ENCODE measurements around the gene GRK4. TPM values are rescaled to one million over a fixed set of nuclear protein-coding genes. Genes with fewer than 3 reads are reported as not detected.
"Not testable (repeated sequence)": the region's sequence is repeated elsewhere in the genome, so short reads cannot be mapped to it uniquely, and the experiment has no call there.

The GRK4 gene
- 3.7 TPM in 2 replicates for polyA plus RNA-seq (2011; rRNA removed)
- polyA minus RNA-seq (2011; rRNA and poly(A)+ RNA removed): 2.2 and 2.5 TPM in 2 replicates

GRCh38 chr4:2963175-2963965, at the start of gene GRK4, which contains the start of gene NOP14:
GRK4 (plus strand) TSS chr4:2963571; CDS start chr4:2964071, 500 bp downstream.
NOP14 (minus strand) TSS chr4:2963406; CDS start chr4:2963319, 87 bp downstream.
- Histone ChIP-seq H3K9me3 (ENCODE audit: control insufficient read depth, insufficient read depth, low read length) (no peaks in the 10 kb centered on the region), H3K27me3 (ENCODE audit: control insufficient read depth, insufficient read depth, low read length) (no peaks in the 10 kb centered on the region), H3K4me3 (ENCODE audit: low read depth, low read length) (peak within 1 kb of the TSS; percentile 96), H3K27ac (ENCODE audit: low read depth, low read length) (peak within 1 kb of the TSS; percentile 70)
- DNase-seq (ENCODE audit: low read depth, low spot score): peak; percentile 97
- peak; percentile 26; the same call in 1 of the 2 replicates for TF ChIP-seq CTCF (IDR thresholded peaks at IDR 0.05; ENCODE audit: low read depth, low read length)
- ChIA-PET CTCF (interaction anchor here (1.1 to 1.3 kb wide), 3 partner anchors 10 to 75 kb away, joined by 3 to 6 read pairs (median 4); no protein-coding TSS in a partner anchor), POLR2A (interaction anchor here (0.6 to 1.7 kb wide), 6 partner anchors 10 to 204 kb away, joined by 3 to 6 read pairs (median 3); no protein-coding TSS in a partner anchor)

- DNase-seq (ENCODE audit: low read depth, low spot score): no peak
- no peak for TF ChIP-seq CTCF (IDR thresholded peaks at IDR 0.05; ENCODE audit: low read depth, low read length)
- H3K27me3 ChIP-seq (ENCODE audit: control insufficient read depth, insufficient read depth, low read length): no peaks in the 10 kb centered on the region
- H3K4me3 ChIP-seq (ENCODE audit: low read depth, low read length): no peak overlapping the region
- ChIA-PET CTCF (no interaction called here), POLR2A (no interaction called here)
- H3K9me3 ChIP-seq (ENCODE audit: control insufficient read depth, insufficient read depth, low read length): peaks cover 3% of the 10 kb centered on the region; the same call in 1 of the 2 replicates
- H3K27ac ChIP-seq (ENCODE audit: low read depth, low read length): no peak overlapping the region
Observed at GRCh38 chr4:2914256-2915126, 48.9 kb upstream of the GRK4 start.

GRCh38 chr4:2915789-2916188, 47.6 kb upstream of the GRK4 start:
- H3K4me3 ChIP-seq (ENCODE audit: low read depth, low read length): no peak overlapping the region
- no peak overlapping the region for H3K27ac ChIP-seq (ENCODE audit: low read depth, low read length)
- no peak for DNase-seq (ENCODE audit: low read depth, low spot score)
- no peak for TF ChIP-seq CTCF (IDR thresholded peaks at IDR 0.05; ENCODE audit: low read depth, low read length)
- CTCF ChIA-PET: no interaction called here
- POLR2A ChIA-PET: no interaction called here
- H3K27me3 ChIP-seq (ENCODE audit: control insufficient read depth, insufficient read depth, low read length): no peaks in the 10 kb centered on the region
- peaks cover 3% of the 10 kb centered on the region; the same call in 1 of the 2 replicates for H3K9me3 ChIP-seq (ENCODE audit: control insufficient read depth, insufficient read depth, low read length)

GRCh38 chr4:2916696-2917095, 46.7 kb upstream of the GRK4 start:
- H3K4me3 ChIP-seq (ENCODE audit: low read depth, low read length); DNase-seq (ENCODE audit: low read depth, low spot score); H3K27me3 ChIP-seq (ENCODE audit: control insufficient read depth, insufficient read depth, low read length); CTCF ChIA-PET; H3K27ac ChIP-seq (ENCODE audit: low read depth, low read length); H3K9me3 ChIP-seq (ENCODE audit: control insufficient read depth, insufficient read depth, low read length): not testable (repeated sequence)
- POLR2A ChIA-PET: interaction anchor here (0.6 kb wide), 1 partner anchor 157 kb away, joined by 4 read pairs; no protein-coding TSS in a partner anchor

GRCh38 chr4:2918300-2918699, 45.1 kb upstream of the GRK4 start:
- H3K27me3 ChIP-seq (ENCODE audit: control insufficient read depth, insufficient read depth, low read length); H3K4me3 ChIP-seq (ENCODE audit: low read depth, low read length); CTCF ChIA-PET; POLR2A ChIA-PET; H3K9me3 ChIP-seq (ENCODE audit: control insufficient read depth, insufficient read depth, low read length); DNase-seq (ENCODE audit: low read depth, low spot score); H3K27ac ChIP-seq (ENCODE audit: low read depth, low read length): not testable (repeated sequence)

- CTCF ChIA-PET; H3K27me3 ChIP-seq (ENCODE audit: control insufficient read depth, insufficient read depth, low read length); H3K9me3 ChIP-seq (ENCODE audit: control insufficient read depth, insufficient read depth, low read length); H3K27ac ChIP-seq (ENCODE audit: low read depth, low read length); DNase-seq (ENCODE audit: low read depth, low spot score); POLR2A ChIA-PET; H3K4me3 ChIP-seq (ENCODE audit: low read depth, low read length): not testable (repeated sequence)
Observed at GRCh38 chr4:2918714-2919113, 44.7 kb upstream of the GRK4 start.

GRCh38 chr4:2922453-2923101, 40.8 kb upstream of the GRK4 start:
- H3K4me3 ChIP-seq (ENCODE audit: low read depth, low read length); DNase-seq (ENCODE audit: low read depth, low spot score); POLR2A ChIA-PET; H3K9me3 ChIP-seq (ENCODE audit: control insufficient read depth, insufficient read depth, low read length); CTCF ChIA-PET; H3K27me3 ChIP-seq (ENCODE audit: control insufficient read depth, insufficient read depth, low read length): not testable (repeated sequence)
- peak overlapping the region; percentile 31 for H3K27ac ChIP-seq (ENCODE audit: low read depth, low read length)

All from AG04450 (cell line).